SK-N-SH (cell line): Measurements from ENCODE around the gene MRPS15. TPM values are rescaled to one million over a fixed set of nuclear protein-coding genes. Genes with fewer than 3 reads are reported as not detected.

ENCODE experiments used
- CTCF ChIA-PET: fragments of 300-600, 350-600 bp; formaldehyde crosslinking; extraction: SDS; loops from one replicate; lab custom pipeline; 2021; lab: Yijun Ruan, JAX
- POLR2A ChIA-PET: fragments of 350-600 bp; sonication (Branson Sonifier 250); formaldehyde crosslinking; extraction: SDS; loops from one replicate; lab custom pipeline; 2020; ENCODE audit warnings: antibody characterized with exemption, inconsistent platforms; lab: Yijun Ruan, JAX
- DNase-seq: peaks from one replicate; pipeline ENCODE4 v3.0.0; 2012
- H2AFZ ChIP-seq: fragments of 200-600 bp; sonication (generic); 2 replicates; pipeline ENCODE4 v1.8.1; 2016; ENCODE audit warnings: antibody characterized with exemption, mild to moderate bottlenecking, low read depth
- H3F3A ChIP-seq: fragments of 200-600 bp; sonication (generic); replicated peaks from 2 replicates; pipeline ENCODE3; 2016; ENCODE audit warnings: antibody characterized with exemption, mild to moderate bottlenecking; ENCODE audit not compliant: insufficient read depth
- H3K27ac ChIP-seq, 2 experiments: fragments of 200-500 bp in 1 of 2; fragments of 200-600 bp in 1 of 2; sonication (Bioruptor generic) in 1 of 2; sonication (generic), shearing (Covaris generic) in 1 of 2; 2 replicates each; pipeline versions ENCODE4 v1.5.1 to v1.6.1; 2014 to 2016; ENCODE audit warnings: low read depth in 2 of 2, inconsistent platforms in 1 of 2, low read length in 1 of 2, mild to moderate bottlenecking in 1 of 2, mixed read lengths in 1 of 2
- H3K27me3 ChIP-seq: fragments of 200-600 bp; sonication (generic), shearing (Covaris generic); 2 replicates; pipeline ENCODE4 v1.6.1; 2016; ENCODE audit warnings: mixed run types; ENCODE audit not compliant: insufficient read depth
- H3K36me3 ChIP-seq, 2 experiments: fragments of 200-500 bp in 1 of 2; fragments of 200-600 bp in 1 of 2; sonication (Bioruptor generic) in 1 of 2; sonication (generic) in 1 of 2; replicated peaks in 1 of 2; 2 replicates each; pipeline versions ENCODE3 to v1.5.1; 2014 to 2016; ENCODE audit warnings: low read length in 1 of 2, mild to moderate bottlenecking in 1 of 2; ENCODE audit not compliant: insufficient read depth in 2 of 2, control insufficient read depth in 1 of 2
- H3K4me1 ChIP-seq, 2 experiments: fragments of 200-500 bp in 1 of 2; fragments of 200-600 bp in 1 of 2; sonication (Bioruptor generic) in 1 of 2; sonication (generic), shearing (Covaris generic) in 1 of 2; 2 replicates each; pipeline versions ENCODE4 v1.5.1 to v1.6.1; 2014 to 2016; ENCODE audit warnings: low read depth in 1 of 2, low read length in 1 of 2, mixed run types in 1 of 2; ENCODE audit not compliant: insufficient read depth in 2 of 2, control insufficient read depth in 1 of 2
- H3K4me2 ChIP-seq: fragments of 200-600 bp; sonication (generic), shearing (Covaris generic); 2 replicates; pipeline ENCODE4 v1.6.1; 2017; ENCODE audit warnings: mixed run types
- H3K4me3 ChIP-seq, 2 experiments: fragments of 200-500 bp in 1 of 2; fragments of 200-600 bp in 1 of 2; sonication (Bioruptor generic) in 1 of 2; sonication (generic), shearing (Covaris generic) in 1 of 2; 2 replicates each; pipeline versions ENCODE4 v1.5.1 to v1.8.1; 2014 to 2016; ENCODE audit warnings: low read depth in 2 of 2, inconsistent platforms in 1 of 2, low read length in 1 of 2, mild to moderate bottlenecking in 1 of 2, mixed read lengths in 1 of 2, moderate library complexity in 1 of 2
- H3K79me2 ChIP-seq: fragments of 200-600 bp; sonication (generic); 2 replicates; pipeline ENCODE4 v1.8.1; 2017; ENCODE audit warnings: mild to moderate bottlenecking; ENCODE audit not compliant: insufficient read depth
- H3K9ac ChIP-seq: fragments of 200-600 bp; sonication (generic); 2 replicates; pipeline ENCODE4 v1.6.1; 2017; ENCODE audit warnings: mixed run types
- H3K9me2 ChIP-seq: fragments of 200-600 bp; sonication (generic); 2 replicates; pipeline ENCODE4 v1.6.1; 2017; ENCODE audit warnings: mixed run types
- H3K9me3 ChIP-seq: fragments of 200-600 bp; sonication (generic); 2 replicates; pipeline ENCODE4 v1.6.1; 2017; ENCODE audit warnings: mixed run types, mild to moderate bottlenecking, moderate library complexity
- H4K20me1 ChIP-seq: fragments of 200-600 bp; sonication (generic); 2 replicates; pipeline ENCODE4 v1.6.1; 2017; ENCODE audit warnings: mild to moderate bottlenecking, mixed run types; ENCODE audit not compliant: insufficient read depth
- CTCF ChIP-seq: fragments of 200-600 bp; sonication (generic); IDR thresholded peaks from 2 replicates; pipeline ENCODE4 v1.6.1; 2017; ENCODE audit warnings: antibody characterized with exemption, mild to moderate bottlenecking, moderate library complexity
- FOSL2 ChIP-seq: IDR thresholded peaks from 2 replicates; pipeline ENCODE4 v1.4.0; 2012; ENCODE audit warnings: low read depth, mild to moderate bottlenecking, moderate library complexity, borderline replicate concordance
- FOXJ3 ChIP-seq: sonication (generic); formaldehyde crosslinking; IDR thresholded peaks from 2 replicates; pipeline ENCODE4 v1.5.1; 2020; ENCODE audit warnings: mild to moderate bottlenecking, missing genetic modification reagents
- FOXM1 ChIP-seq: IDR thresholded peaks from 2 replicates; pipeline ENCODE4 v1.4.0; 2012; ENCODE audit warnings: low read depth, mild to moderate bottlenecking
- NFIC ChIP-seq: IDR thresholded peaks from 2 replicates; pipeline ENCODE4 v1.4.0; 2012; ENCODE audit warnings: borderline replicate concordance
- RAD21 ChIP-seq: IDR thresholded peaks from 2 replicates; pipeline ENCODE4 v1.6.1; 2012; ENCODE audit warnings: mild to moderate bottlenecking, low read length
- RCOR1 ChIP-seq: fragments of 150-350 bp; IDR thresholded peaks from 2 replicates; pipeline ENCODE4 v1.6.1; 2017; ENCODE audit warnings: antibody characterized with exemption, low read length
- REST ChIP-seq: IDR thresholded peaks from 2 replicates; pipeline ENCODE4 v1.6.1; 2012; ENCODE audit warnings: mild to moderate bottlenecking, low read depth, low read length, moderate library complexity
- USF1 ChIP-seq: IDR thresholded peaks from 2 replicates; pipeline ENCODE4 v1.4.0; 2012; ENCODE audit warnings: low read depth, borderline replicate concordance
- WGBS: methylation state at CpG from one replicate; pipeline ENCODE4 v1.1.6; 2017; ENCODE audit warnings: low lambda C conversion rate; 5-methylcytosine and 5-hydroxymethylcytosine counted together
- polyA plus RNA-seq, 3 experiments: library from polyadenylated mRNA; depleted of rRNA; stranded (reverse); fragments of >200 nt; gene quantifications; 2 replicates each; pipeline ENCODE4 v1.2.3, GENCODE V29; 2012

MRPS15 gene
- polyA plus RNA-seq, 1 of the 3 experiments (the other 2 are of a cell fraction): 75.1 TPM

- POLR2A ChIA-PET: interaction anchor here (1.1 kb wide), 1 partner anchor 8 kb away, joined by 3 read pairs; the partner anchor contains the start of gene OSCP1
- no peak overlapping the region for H2AFZ ChIP-seq
- no peak for TF ChIP-seq USF1
- no peak for TF ChIP-seq CTCF
- no peak for TF ChIP-seq FOXM1
- no peak for TF ChIP-seq FOSL2
- no peak for TF ChIP-seq REST
- peaks cover 0 to 7% of the 10 kb centered on the region in 2 experiments; a peak in 2 of 4 replicates for H3K4me1 ChIP-seq
- H3K4me2 ChIP-seq: no peak overlapping the region
- no peaks in the 10 kb centered on the region for H3K9me2 ChIP-seq
- H3K36me3 ChIP-seq: peaks cover 46 to 60% of the 10 kb centered on the region in 2 experiments
- H3F3A ChIP-seq: peaks cover 12% of the 10 kb centered on the region
- H3K4me3 ChIP-seq: no peak overlapping the region
- H3K79me2 ChIP-seq: peaks cover 12% of the 10 kb centered on the region
- CTCF ChIA-PET: no interaction called here
- no peak overlapping the region for H3K27ac ChIP-seq
- no peak overlapping the region for H3K9ac ChIP-seq
- H3K9me3 ChIP-seq: no peaks in the 10 kb centered on the region
- no peaks in the 10 kb centered on the region for H4K20me1 ChIP-seq
- WGBS: 98% methylated on average over 3 of the region's 3 CpGs
- no peak for DNase-seq
- H3K27me3 ChIP-seq: no peaks in the 10 kb centered on the region
Measured at GRCh38 chr1:36458910-36459309, 5.3 kb downstream of the MRPS15 start.

- POLR2A ChIA-PET: no interaction called here
- CTCF ChIA-PET: no interaction called here
- peaks cover 46 to 60% of the 10 kb centered on the region in 2 experiments for H3K36me3 ChIP-seq
Measured at GRCh38 chr1:36457691-36458090, 6.5 kb downstream of the MRPS15 start.

More at GRCh38 chr1:36457691-36458090, 6.5 kb downstream of the MRPS15 start:
- Histone ChIP-seq H3K9ac (no peak overlapping the region), H3K27me3 (no peaks in the 10 kb centered on the region), H3K4me3 (no peak overlapping the region), H3K27ac (no peak overlapping the region), H3K4me2 (no peak overlapping the region), H3F3A (peaks cover 12% of the 10 kb centered on the region), H3K79me2 (peaks cover under 1% of the 10 kb centered on the region), H4K20me1 (no peaks in the 10 kb centered on the region), H3K4me1 (no peaks in the 10 kb centered on the region), H3K9me3 (no peaks in the 10 kb centered on the region), H3K9me2 (no peaks in the 10 kb centered on the region), H2AFZ (no peak overlapping the region)
- TF ChIP-seq CTCF (no peak), NFIC (no peak), RAD21 (no peak), RCOR1 (no peak), FOXJ3 (CRISPR knock-in tag) (no peak)
- DNase-seq: no peak
- WGBS: 93% methylated on average over 5 of the region's 5 CpGs
